Measurements from ENCODE around the gene ST8SIA1.
A peak's percentile ranks its signal among the peaks of the same experiment; 100 is the strongest.
"Not testable (repeated sequence)": the region's sequence is repeated elsewhere in the genome, so short reads cannot be mapped to it uniquely, and the experiment has no call there.

The ST8SIA1 gene

GRCh38 chr12:22334410-22335100 lies at the start of gene ST8SIA1:
ST8SIA1 (minus strand) TSS chr12:22334707; CDS start chr12:22334232, 475 bp downstream.
- DNase-seq = peak; percentile 69

- DNase-seq = peak; percentile 95
Measured at GRCh38 chr12:22380031-22380430, 45.5 kb upstream of the ST8SIA1 start.

- DNase-seq = peak; percentile 42
Measured at GRCh38 chr12:22377731-22378496, 43.4 kb upstream of the ST8SIA1 start.

GRCh38 chr12:22376596-22377150 lies 42.2 kb upstream of the ST8SIA1 start:
- not testable (repeated sequence) for DNase-seq

- no peak for DNase-seq
Measured at GRCh38 chr12:22374508-22374907, 40.0 kb upstream of the ST8SIA1 start.

- DNase-seq = no peak
Measured at GRCh38 chr12:22372277-22372837, 37.9 kb upstream of the ST8SIA1 start.

- DNase-seq = peak; percentile 45
Measured at GRCh38 chr12:22366181-22366580, 31.7 kb upstream of the ST8SIA1 start.

GRCh38 chr12:22361785-22362184 lies 27.3 kb upstream of the ST8SIA1 start:
- DNase-seq = no peak

GRCh38 chr12:22360774-22361173 lies 26.3 kb upstream of the ST8SIA1 start:
- DNase-seq = peak; percentile 49

GRCh38 chr12:22357531-22357930 lies 23.0 kb upstream of the ST8SIA1 start:
- DNase-seq = no peak

GRCh38 chr12:22356231-22356630 lies 21.7 kb upstream of the ST8SIA1 start:
- DNase-seq = no peak

GRCh38 chr12:22355011-22355580 lies 20.6 kb upstream of the ST8SIA1 start:
- DNase-seq = no peak

GRCh38 chr12:22353615-22354325 lies 19.3 kb upstream of the ST8SIA1 start:
- peak; percentile 88 for DNase-seq

GRCh38 chr12:22350886-22351285 lies 16.4 kb upstream of the ST8SIA1 start:
- peak; percentile 70 for DNase-seq

- no peak for DNase-seq
Measured at GRCh38 chr12:22348208-22348607, 13.7 kb upstream of the ST8SIA1 start.

- DNase-seq = no peak
Measured at GRCh38 chr12:22340143-22340542, 5.6 kb upstream of the ST8SIA1 start.

GRCh38 chr12:22339691-22340090 lies 5.2 kb upstream of the ST8SIA1 start:
- DNase-seq = no peak

- DNase-seq = no peak
Measured at GRCh38 chr12:22335794-22336166, 1.3 kb upstream of the ST8SIA1 start.

GRCh38 chr12:22333713-22334409 lies 646 bp downstream of the ST8SIA1 start:
- peak; percentile 24 for DNase-seq

GRCh38 chr12:22333186-22333712 lies 1.3 kb downstream of the ST8SIA1 start:
- no peak for DNase-seq

- DNase-seq = no peak
Measured at GRCh38 chr12:22332202-22332601, 2.3 kb downstream of the ST8SIA1 start.

GRCh38 chr12:22329621-22330020 lies 4.9 kb downstream of the ST8SIA1 start:
- peak; percentile 42 for DNase-seq

Measured in hematopoietic multipotent progenitor cell treated with erythropoietin and hydrocortisone succinate and interleukin-3 and kit ligand, for 4 days (in vitro differentiated cells).